SK-N-MC (cell line): ENCODE results near the gene WDCP.

ENCODE experiments used
- DNase-seq: peaks from one replicate; pipeline ENCODE4 v3.0.0-alpha.2; 2011; ENCODE audit warnings: low read depth, low spot score
- H3K27ac ChIP-seq: fragments of 200-600 bp; sonication (generic); 2 replicates; pipeline ENCODE4 v1.5.1; 2016; ENCODE audit warnings: mixed run types
- H3K36me3 ChIP-seq: fragments of 200-600 bp; sonication (generic); 2 replicates; pipeline ENCODE4 v1.6.1; 2017; ENCODE audit warnings: antibody characterized with exemption, low read length, mixed read lengths; ENCODE audit not compliant: insufficient read depth
- H3K4me3 ChIP-seq: fragments of 200-600 bp; sonication (generic); 2 replicates; pipeline ENCODE4 v1.5.1; 2016
- H3K9ac ChIP-seq: fragments of 200-600 bp; sonication (generic); 2 replicates; pipeline ENCODE4 v1.8.0; 2017; ENCODE audit warnings: mixed run types, mixed read lengths; ENCODE audit not compliant: insufficient read length
- H3K9me3 ChIP-seq: fragments of 200-600 bp; sonication (generic); 2 replicates; pipeline ENCODE4 v1.6.1; 2017; ENCODE audit warnings: low read depth, mild to moderate bottlenecking, antibody characterized with exemption, low read length, moderate library complexity, mixed read lengths
- EZH2 ChIP-seq: fragments of 200-600 bp; sonication (generic); IDR thresholded peaks from one replicate; pipeline ENCODE4 v1.6.1; 2017; ENCODE audit warnings: antibody characterized with exemption
- FOXP2 ChIP-seq: optimal IDR thresholded peaks from 2 replicates; pipeline ENCODE3; 2011; ENCODE audit warnings: mild to moderate bottlenecking, moderate library complexity; ENCODE audit not compliant: insufficient read depth; ENCODE audit errors: extremely low read length, control extremely low read depth
- POLR2AphosphoS5 ChIP-seq: IDR thresholded peaks from 2 replicates; pipeline ENCODE4 v1.6.1; 2012; ENCODE audit warnings: mild to moderate bottlenecking, low read depth, low read length, borderline replicate concordance

WDCP gene

DNA sequence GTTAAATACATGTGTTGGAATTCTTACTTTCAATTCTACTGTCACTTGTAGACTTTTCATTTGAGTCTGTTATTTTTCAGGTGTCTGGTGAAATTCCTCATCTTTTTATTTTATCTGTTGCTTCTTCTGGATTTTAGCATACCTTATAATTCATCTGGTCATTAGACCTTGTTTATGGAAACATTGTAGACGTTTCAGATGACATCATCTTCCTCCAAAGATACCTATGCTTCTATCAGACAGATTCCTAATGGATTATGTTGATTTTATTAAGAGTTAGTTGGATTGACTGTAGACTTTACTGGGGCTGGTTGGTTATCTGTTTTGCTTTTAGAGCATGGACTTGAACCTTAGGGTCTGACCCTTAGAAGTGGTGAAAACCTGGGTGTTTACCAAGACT, 52.6 kb downstream of the WDCP start:
- no peak for TF ChIP-seq POLR2AphosphoS5
- TF ChIP-seq EZH2 = no peak
- no peak for TF ChIP-seq FOXP2
- DNase-seq = no peak
- H3K4me3 ChIP-seq = no peak overlapping the region
- no peaks in the 10 kb centered on the region for H3K36me3 ChIP-seq
- no peaks in the 10 kb centered on the region for H3K9me3 ChIP-seq
- H3K27ac ChIP-seq = no peak overlapping the region
- no peak overlapping the region for H3K9ac ChIP-seq

DNA sequence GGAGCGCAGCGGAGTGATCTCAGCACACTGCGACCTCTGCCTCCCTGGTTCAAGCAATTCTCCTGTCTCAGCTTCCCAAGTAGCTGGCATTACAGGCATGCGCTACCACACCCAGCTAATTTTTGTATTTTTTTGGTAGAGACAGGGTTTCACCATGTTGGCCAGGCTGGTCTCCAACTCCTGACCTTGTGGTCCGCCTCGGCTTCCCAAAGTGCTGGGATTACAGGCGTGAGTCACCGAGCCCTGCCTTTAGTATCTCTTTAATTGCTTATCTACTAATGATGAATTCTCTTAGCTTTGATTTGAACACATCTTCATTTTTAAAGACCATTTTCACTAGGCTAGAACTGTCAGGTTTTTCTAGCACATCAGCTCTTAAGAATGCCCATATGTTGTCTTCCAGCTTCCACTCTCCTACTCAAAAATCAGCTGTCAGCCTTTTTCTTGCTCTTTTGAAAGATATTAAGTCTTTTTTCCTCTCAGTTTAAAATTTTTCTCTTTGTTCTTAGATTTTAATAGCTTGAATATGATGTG, 53.4 kb downstream of the WDCP start:
- no peak overlapping the region for H3K9ac ChIP-seq
- H3K27ac ChIP-seq = no peak overlapping the region
- H3K9me3 ChIP-seq = no peaks in the 10 kb centered on the region
- H3K4me3 ChIP-seq = no peak overlapping the region
- no peaks in the 10 kb centered on the region for H3K36me3 ChIP-seq
- TF ChIP-seq EZH2 (no peak), POLR2AphosphoS5 (no peak), FOXP2 (no peak)
- DNase-seq = no peak

DNA sequence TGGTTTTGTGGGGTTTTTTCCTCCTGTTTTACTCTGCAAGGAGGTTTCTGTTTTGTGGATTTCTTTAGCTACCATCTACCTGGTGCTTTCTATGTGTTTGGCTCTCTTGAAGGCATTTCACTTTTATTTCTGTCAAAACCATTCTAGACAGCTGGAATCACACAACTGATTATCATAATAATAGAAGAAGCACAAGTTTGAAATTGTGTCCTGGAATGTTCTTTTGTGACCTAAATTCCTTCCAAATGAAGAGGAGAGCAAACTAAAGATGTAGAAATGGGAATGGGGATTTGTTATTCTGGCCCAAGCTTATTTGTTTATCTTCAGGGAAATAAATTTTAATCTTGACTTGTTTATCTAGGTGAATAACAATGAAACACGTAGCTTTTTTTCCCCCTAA, 54.3 kb downstream of the WDCP start:
- no peak overlapping the region for H3K9ac ChIP-seq
- TF ChIP-seq FOXP2 (no peak), EZH2 (no peak), POLR2AphosphoS5 (no peak)
- H3K27ac ChIP-seq = no peak overlapping the region
- DNase-seq = no peak
- H3K36me3 ChIP-seq = no peaks in the 10 kb centered on the region
- H3K4me3 ChIP-seq = no peak overlapping the region
- H3K9me3 ChIP-seq = no peaks in the 10 kb centered on the region

DNA sequence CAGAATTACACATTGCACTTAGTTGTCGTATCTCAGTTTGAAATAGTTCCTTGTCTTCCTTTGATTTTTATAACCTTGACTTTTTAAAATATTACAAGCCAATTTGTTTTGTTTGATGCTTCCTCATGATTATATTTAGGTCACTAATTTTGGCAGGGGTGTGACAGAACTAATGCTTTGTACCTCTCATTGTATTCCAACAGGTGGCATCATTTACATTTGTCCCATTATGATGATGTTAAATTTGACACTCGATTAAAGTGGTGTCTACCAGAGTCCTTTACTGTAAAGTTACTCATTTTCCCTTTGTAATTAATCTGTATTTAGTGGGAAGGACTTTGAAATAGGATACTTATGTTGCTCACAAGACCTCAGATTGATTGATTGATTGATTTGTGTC, 58.8 kb downstream of the WDCP start:
- H3K36me3 ChIP-seq = no peaks in the 10 kb centered on the region
- no peak overlapping the region for H3K4me3 ChIP-seq
- H3K9me3 ChIP-seq = no peaks in the 10 kb centered on the region
- H3K27ac ChIP-seq = no peak overlapping the region
- TF ChIP-seq POLR2AphosphoS5 = no peak
- no peak for TF ChIP-seq FOXP2
- TF ChIP-seq EZH2 = no peak
- no peak for DNase-seq
- no peak overlapping the region for H3K9ac ChIP-seq
